Fibroblast of skin of right biceps (primary cell): Measurements from ENCODE around the gene SPHKAP.
"Not testable (repeated sequence)": the region's sequence is repeated elsewhere in the genome, so short reads cannot be mapped to it uniquely, and the experiment has no call there.

Source experiments
- DNase-seq: peaks from one replicate; pipeline ENCODE4 v3.0.0-alpha.2; 2013

SPHKAP gene

GRCh38 chr2:228181098-228182019, at the start of gene SPHKAP:
Gene SPHKAP, minus strand, starts transcription at chr2:228181687. Its CDS starts 89 bp downstream, at chr2:228181598.
- DNase-seq = peak; percentile 9

GRCh38 chr2:228227466-228227865, 46.0 kb upstream of the SPHKAP start:
- no peak for DNase-seq

- DNase-seq = no peak
These were observed 42.9 kb upstream of the SPHKAP start for GRCh38 chr2:228224410-228224809.

DNA sequence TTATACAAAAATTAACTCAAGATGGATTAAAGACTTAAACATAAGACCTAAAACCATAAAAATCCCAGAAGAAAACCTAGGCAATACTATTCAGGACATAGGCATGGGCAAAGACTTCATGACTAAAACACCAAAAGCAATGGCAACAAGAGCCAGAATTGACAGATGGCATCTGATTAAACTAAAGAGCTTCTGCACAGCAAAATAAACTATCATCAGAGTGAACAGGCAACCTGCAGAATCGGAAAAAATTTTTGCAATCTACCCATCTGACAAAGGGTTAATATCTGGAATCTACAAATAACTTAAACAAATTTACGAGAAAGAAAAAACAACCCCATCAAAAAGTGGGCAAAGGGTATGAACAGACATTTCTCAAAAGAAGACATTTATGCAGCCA, 37.1 kb upstream of the SPHKAP start:
- not testable (repeated sequence) for DNase-seq

DNA sequence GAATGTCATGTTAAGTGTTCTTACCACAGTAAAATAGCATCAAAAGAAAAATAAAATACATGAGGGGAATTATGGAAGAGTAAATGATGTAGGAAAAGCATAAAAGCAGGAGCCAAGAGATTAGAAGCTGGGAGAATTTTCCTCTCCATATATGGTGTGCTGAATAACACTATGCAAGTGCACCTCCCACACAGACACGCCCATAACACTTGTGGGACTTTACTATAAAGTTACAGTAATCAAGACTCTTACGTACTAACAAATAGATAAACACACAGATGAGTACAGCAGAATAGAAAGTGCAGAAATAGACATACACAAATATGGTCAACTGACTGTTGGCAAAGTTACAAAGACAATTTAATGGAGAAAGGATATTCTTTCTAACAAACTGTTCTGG, 16.0 kb upstream of the SPHKAP start:
- no peak for DNase-seq

DNA sequence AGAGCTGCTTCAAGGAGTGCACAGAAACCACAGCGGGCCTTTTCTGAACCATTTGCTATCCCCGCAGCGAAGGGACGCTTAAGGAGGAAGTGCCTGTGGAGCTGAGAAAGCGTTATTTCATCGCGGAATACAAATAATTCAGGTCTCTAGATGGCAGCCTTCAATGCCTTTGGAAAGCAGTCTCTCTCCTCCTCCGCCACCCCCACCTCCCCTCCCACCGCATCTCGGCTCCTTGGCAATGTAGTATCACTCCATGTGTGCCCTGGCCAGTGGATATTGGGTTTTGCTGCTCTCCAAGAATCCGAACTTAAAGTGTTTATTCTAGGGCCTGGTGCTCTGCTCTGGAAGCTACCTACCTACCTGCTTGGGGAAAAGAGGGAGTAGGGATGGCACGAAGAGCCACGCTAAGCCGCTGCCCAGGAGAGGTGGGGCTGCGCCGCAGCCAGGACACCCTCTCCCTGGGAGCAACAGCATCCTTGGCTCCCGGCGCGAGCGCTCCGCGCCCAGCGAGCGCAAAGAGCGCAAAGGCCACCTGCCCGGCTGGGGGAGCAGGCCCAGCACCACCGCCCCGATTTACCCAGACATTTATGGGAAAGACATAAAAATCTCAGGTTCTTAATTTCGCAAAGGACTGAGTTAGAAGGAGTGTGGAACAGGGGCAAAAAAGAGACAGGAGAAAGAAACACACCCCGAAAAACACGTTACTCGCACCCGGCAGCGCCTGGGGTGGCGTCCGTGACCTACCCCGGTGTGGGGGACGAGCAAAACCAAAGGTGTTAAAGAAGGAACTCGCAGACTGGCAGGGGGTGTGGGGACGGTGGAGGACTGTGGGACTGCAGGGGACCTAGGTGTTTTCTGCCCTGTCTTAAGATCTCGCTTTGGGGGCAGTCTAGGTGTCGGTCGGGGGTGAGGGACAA, 1.0 kb downstream of the SPHKAP start:
- DNase-seq = peak; percentile 7

GRCh38 chr2:228167290-228167689, 14.2 kb downstream of the SPHKAP start:
- DNase-seq = no peak

- DNase-seq = no peak
These were observed 16.8 kb downstream of the SPHKAP start for GRCh38 chr2:228164718-228165117.

DNA sequence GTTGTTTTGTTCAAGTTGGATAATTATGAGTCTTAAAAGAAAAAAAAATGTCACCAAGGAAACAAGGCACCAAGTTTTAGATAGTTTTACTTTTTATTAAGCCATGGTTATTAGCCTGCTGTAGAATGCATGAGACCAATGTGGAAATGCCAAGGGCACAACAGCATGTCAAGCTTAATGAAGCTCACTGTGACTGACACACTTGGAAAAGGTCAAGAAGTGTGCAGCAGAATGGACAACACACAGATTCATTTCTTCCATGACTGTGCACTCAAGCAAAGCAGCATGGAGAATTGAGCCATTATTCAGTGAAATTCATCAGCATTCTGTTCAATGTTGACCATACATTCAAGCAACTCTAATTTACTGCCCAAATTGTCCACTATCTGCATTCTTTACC, 23.6 kb downstream of the SPHKAP start:
- DNase-seq = no peak

- DNase-seq = no peak
These were observed 36.5 kb downstream of the SPHKAP start for GRCh38 chr2:228144961-228145360.

- no peak for DNase-seq
These were observed 40.5 kb downstream of the SPHKAP start for GRCh38 chr2:228140934-228141528.

- no peak for DNase-seq
These were observed 45.5 kb downstream of the SPHKAP start for GRCh38 chr2:228136027-228136426.

DNA sequence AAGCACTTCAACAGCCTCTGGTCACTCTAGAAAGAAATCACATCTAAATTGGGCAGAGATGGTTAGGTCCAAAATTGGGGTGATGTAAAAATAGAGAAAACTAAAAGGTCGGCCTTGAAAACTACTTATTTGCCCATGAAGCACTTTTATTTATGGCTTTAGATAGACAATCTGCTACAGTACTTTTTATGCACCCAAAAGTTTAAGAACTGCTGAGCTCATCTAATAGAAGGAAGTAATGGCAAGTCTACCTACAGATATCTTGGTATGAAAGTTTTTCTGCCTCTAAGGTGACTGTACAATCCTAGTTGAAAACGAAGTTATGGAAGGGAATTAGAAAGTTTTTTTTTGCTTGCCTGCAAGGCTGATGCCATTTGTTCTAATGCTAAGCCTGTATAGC, 46.2 kb downstream of the SPHKAP start:
- no peak for DNase-seq

DNA sequence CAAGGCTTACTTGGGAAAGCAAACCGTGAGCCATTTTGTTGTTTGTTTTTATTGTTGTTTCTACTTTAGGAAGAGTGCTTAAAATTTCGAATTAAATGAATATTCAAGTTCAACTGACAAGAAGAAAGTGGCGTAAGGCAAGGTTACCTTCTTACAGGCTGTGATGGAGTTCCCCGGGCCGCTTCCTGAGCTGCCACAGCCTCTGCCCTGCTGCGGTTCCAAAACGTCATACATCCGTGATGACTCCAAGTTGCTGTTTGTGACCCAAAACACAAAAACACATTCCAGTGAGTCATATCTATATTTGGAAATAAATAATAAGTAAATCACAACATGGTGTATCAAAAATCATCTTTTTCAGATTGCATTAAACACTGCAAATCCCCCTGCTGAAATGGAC, 49.7 kb downstream of the SPHKAP start:
- no peak for DNase-seq

DNA sequence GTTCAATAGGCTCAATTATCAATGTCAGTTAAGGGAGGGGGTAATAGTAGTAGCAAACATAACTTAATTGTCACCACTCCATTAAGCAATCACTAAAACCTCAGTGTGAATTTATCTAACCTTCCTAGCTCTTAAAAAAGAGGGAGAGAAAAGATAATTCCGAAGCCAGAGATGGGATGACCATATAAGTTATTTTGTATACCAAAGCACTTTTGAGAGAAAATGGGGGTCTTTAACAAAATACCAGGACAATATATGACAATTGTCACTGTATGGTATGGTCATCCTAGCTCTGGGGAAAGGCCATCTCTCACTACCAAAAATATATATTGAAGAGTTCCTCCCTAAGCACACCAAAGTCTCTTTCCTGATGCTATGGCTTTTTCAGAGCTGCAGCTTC, 55.1 kb downstream of the SPHKAP start:
- no peak for DNase-seq

GRCh38 chr2:228118940-228119339, 62.5 kb downstream of the SPHKAP start:
- DNase-seq = no peak

- DNase-seq = no peak
These were observed 73.6 kb downstream of the SPHKAP start for GRCh38 chr2:228107846-228108245.

- DNase-seq = peak; percentile 2
These were observed 75.8 kb downstream of the SPHKAP start for GRCh38 chr2:228105526-228106250.

GRCh38 chr2:228104215-228104614, 77.3 kb downstream of the SPHKAP start:
- DNase-seq = no peak

DNA sequence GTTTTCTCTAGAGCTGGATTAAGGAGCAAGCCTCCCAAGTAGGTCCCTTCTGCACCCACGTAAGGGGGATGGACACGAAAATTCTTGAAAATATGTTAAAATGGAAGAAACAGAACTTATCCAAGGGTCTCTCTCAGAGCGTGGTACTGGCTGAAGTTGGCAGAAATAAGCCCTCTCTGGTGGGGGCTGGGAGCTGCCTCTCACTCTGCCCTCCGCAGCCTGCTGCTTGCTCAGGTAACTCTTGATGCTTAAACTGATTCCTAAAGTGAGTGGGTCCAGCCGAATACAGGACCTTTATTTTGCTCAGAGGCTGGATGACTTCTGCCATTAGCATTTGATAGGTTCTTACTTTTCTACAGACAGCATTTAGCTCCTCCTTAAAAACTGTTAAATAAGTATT, 78.1 kb downstream of the SPHKAP start:
- DNase-seq = no peak

GRCh38 chr2:228102949-228103348, 78.5 kb downstream of the SPHKAP start:
- DNase-seq = no peak

- peak; percentile 65 for DNase-seq
These were observed 87.0 kb downstream of the SPHKAP start for GRCh38 chr2:228094377-228094921.
